NCI-H526 (cell line): ENCODE results near the gene CRB2.
"Not testable (repeated sequence)": the region's sequence is repeated elsewhere in the genome, so short reads cannot be mapped to it uniquely, and the experiment has no call there.

ENCODE experiments used
- DNase-seq, 2 experiments: peaks; one replicate each; lab custom pipeline; 2025; lab: John Stamatoyannopoulos, UW

The CRB2 gene

GRCh38 chr9:123329329-123329955 lies 26.6 kb upstream of the CRB2 start:
- no peak for DNase-seq

- no peak for DNase-seq
These were observed 24.5 kb upstream of the CRB2 start for GRCh38 chr9:123331346-123332060.

GRCh38 chr9:123333058-123333669 lies 22.8 kb upstream of the CRB2 start:
- DNase-seq: not testable (repeated sequence)

GRCh38 chr9:123334639-123335038 lies 21.4 kb upstream of the CRB2 start:
- DNase-seq: no peak

- DNase-seq: no peak
These were observed 20.6 kb upstream of the CRB2 start for GRCh38 chr9:123335193-123335985.

GRCh38 chr9:123335986-123336329 lies 20.0 kb upstream of the CRB2 start:
- DNase-seq: no peak

- no peak for DNase-seq
These were observed 19.5 kb upstream of the CRB2 start for GRCh38 chr9:123336449-123336848.

- no peak for DNase-seq
These were observed 19.0 kb upstream of the CRB2 start for GRCh38 chr9:123336959-123337358.

GRCh38 chr9:123337971-123338370 lies 18.0 kb upstream of the CRB2 start:
- no peak for DNase-seq

- peak in 1 of 2 experiments; percentile 27 for DNase-seq
These were observed 17.0 kb upstream of the CRB2 start for GRCh38 chr9:123338710-123339665.

GRCh38 chr9:123339666-123340510 lies 16.1 kb upstream of the CRB2 start:
- no peak for DNase-seq

GRCh38 chr9:123341816-123342215 lies 14.2 kb upstream of the CRB2 start:
- no peak for DNase-seq

- no peak for DNase-seq
These were observed 13.8 kb upstream of the CRB2 start for GRCh38 chr9:123342247-123342646.

GRCh38 chr9:123343443-123344191 lies 12.4 kb upstream of the CRB2 start:
- no peak for DNase-seq

- DNase-seq: no peak
These were observed 11.6 kb upstream of the CRB2 start for GRCh38 chr9:123344192-123344949.

GRCh38 chr9:123345567-123345955 lies 10.4 kb upstream of the CRB2 start:
- no peak for DNase-seq

GRCh38 chr9:123346026-123346425 lies 10.0 kb upstream of the CRB2 start:
- DNase-seq: no peak

GRCh38 chr9:123346826-123347225 lies 9.2 kb upstream of the CRB2 start:
- no peak for DNase-seq
